Measurements from ENCODE around the gene SERINC5.

SERINC5 gene

DNA sequence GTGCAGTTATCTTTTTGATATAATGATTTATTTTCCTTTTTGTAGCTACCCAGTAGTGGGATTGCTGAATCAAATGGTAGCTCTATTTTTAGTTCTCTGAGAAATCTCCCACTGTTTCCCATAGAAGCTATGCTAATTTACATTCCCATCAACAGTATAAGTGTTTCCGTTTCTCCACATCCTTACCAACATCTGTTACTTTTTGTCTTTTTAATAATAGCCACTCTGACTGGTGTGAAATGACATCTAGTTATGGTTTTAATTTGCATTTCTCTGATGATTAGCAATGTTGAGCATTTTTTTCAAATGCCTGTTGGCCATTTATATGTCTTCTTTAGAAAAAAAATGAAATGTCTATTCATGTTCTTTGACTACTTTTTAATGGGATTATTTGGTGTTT lies 94.7 kb downstream of the SERINC5 start:
- peaks cover 93% of the 10 kb centered on the region for H3K36me3 ChIP-seq (ENCODE audit: insufficient read depth, low read length)
- no peaks in the 10 kb centered on the region for H3K9me2 ChIP-seq (replicated peaks; ENCODE audit: low read depth, low read length)
- no peaks in the 10 kb centered on the region for H3K79me2 ChIP-seq (ENCODE audit: insufficient read depth, low read length)
- no peak overlapping the region for H3K4me2 ChIP-seq (ENCODE audit: low read depth, low read length, poor library complexity, severe bottlenecking)
- H3K27me3 ChIP-seq (ENCODE audit: insufficient read depth, low read length, poor library complexity, severe bottlenecking), result no peaks in the 10 kb centered on the region
- no peak for TF ChIP-seq EZH2phosphoT487 (IDR thresholded peaks at IDR 0.05; ENCODE audit: borderline replicate concordance)
- TF ChIP-seq, protein P1, sequence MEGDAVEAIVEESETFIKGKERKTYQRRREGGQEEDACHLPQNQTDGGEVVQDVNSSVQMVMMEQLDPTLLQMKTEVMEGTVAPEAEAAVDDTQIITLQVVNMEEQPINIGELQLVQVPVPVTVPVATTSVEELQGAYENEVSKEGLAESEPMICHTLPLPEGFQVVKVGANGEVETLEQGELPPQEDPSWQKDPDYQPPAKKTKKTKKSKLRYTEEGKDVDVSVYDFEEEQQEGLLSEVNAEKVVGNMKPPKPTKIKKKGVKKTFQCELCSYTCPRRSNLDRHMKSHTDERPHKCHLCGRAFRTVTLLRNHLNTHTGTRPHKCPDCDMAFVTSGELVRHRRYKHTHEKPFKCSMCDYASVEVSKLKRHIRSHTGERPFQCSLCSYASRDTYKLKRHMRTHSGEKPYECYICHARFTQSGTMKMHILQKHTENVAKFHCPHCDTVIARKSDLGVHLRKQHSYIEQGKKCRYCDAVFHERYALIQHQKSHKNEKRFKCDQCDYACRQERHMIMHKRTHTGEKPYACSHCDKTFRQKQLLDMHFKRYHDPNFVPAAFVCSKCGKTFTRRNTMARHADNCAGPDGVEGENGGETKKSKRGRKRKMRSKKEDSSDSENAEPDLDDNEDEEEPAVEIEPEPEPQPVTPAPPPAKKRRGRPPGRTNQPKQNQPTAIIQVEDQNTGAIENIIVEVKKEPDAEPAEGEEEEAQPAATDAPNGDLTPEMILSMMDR (conservative IDR thresholded peaks at IDR 0.05; ENCODE audit: low read length), result no peak
- H3K9ac ChIP-seq (ENCODE audit: low read depth, low read length, poor library complexity, severe bottlenecking), result no peak overlapping the region
- H3F3A ChIP-seq (ENCODE audit: low read depth), result no peaks in the 10 kb centered on the region
- no peak overlapping the region for H2AFZ ChIP-seq (ENCODE audit: low read length)
- no peaks in the 10 kb centered on the region for H3K4me1 ChIP-seq (ENCODE audit: insufficient read depth, low read length, poor library complexity, severe bottlenecking)
- no peak overlapping the region for H3K4me3 ChIP-seq (ENCODE audit: low read length, poor library complexity, severe bottlenecking)
- H4K20me1 ChIP-seq (ENCODE audit: insufficient read depth, low read length, poor library complexity, severe bottlenecking), result no peaks in the 10 kb centered on the region
- H3K9me3 ChIP-seq (ENCODE audit: insufficient read depth, low read depth, low read length), result no peaks in the 10 kb centered on the region

DNA sequence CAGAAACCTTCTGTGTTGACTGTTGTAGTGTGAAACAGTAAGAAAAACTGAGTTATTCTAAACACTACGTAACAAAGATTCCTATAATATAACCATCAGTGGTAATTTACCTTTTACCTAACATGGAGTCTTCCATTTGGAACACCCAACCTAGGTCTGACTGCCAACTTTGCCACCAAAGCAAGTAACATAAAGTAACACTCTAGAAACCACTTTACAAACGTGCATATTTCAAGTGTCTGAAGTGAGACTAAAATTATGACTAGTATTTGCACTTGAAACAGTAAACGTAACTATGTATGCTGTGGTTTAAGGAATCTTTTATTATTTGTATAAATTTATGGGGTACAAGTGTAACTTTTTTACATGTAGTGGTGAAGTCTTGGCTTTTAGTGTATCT lies 95.6 kb downstream of the SERINC5 start:
- Histone ChIP-seq H3K27me3 (ENCODE audit: insufficient read depth, low read length, poor library complexity, severe bottlenecking) (no peaks in the 10 kb centered on the region), H3F3A (ENCODE audit: low read depth) (no peaks in the 10 kb centered on the region), H3K36me3 (ENCODE audit: insufficient read depth, low read length) (peaks cover 90% of the 10 kb centered on the region), H4K20me1 (ENCODE audit: insufficient read depth, low read length, poor library complexity, severe bottlenecking) (no peaks in the 10 kb centered on the region), H2AFZ (ENCODE audit: low read length) (no peak overlapping the region), H3K9ac (ENCODE audit: low read depth, low read length, poor library complexity, severe bottlenecking) (no peak overlapping the region), H3K4me2 (ENCODE audit: low read depth, low read length, poor library complexity, severe bottlenecking) (no peak overlapping the region), H3K79me2 (ENCODE audit: insufficient read depth, low read length) (no peaks in the 10 kb centered on the region), H3K9me3 (ENCODE audit: insufficient read depth, low read depth, low read length) (no peaks in the 10 kb centered on the region), H3K9me2 (replicated peaks; ENCODE audit: low read depth, low read length) (no peaks in the 10 kb centered on the region), H3K4me3 (ENCODE audit: low read length, poor library complexity, severe bottlenecking) (no peak overlapping the region), H3K4me1 (ENCODE audit: insufficient read depth, low read length, poor library complexity, severe bottlenecking) (no peaks in the 10 kb centered on the region)
- TF ChIP-seq, protein P1 (conservative IDR thresholded peaks at IDR 0.05; ENCODE audit: low read length), result no peak
- no peak for TF ChIP-seq EZH2phosphoT487 (IDR thresholded peaks at IDR 0.05; ENCODE audit: borderline replicate concordance)

DNA sequence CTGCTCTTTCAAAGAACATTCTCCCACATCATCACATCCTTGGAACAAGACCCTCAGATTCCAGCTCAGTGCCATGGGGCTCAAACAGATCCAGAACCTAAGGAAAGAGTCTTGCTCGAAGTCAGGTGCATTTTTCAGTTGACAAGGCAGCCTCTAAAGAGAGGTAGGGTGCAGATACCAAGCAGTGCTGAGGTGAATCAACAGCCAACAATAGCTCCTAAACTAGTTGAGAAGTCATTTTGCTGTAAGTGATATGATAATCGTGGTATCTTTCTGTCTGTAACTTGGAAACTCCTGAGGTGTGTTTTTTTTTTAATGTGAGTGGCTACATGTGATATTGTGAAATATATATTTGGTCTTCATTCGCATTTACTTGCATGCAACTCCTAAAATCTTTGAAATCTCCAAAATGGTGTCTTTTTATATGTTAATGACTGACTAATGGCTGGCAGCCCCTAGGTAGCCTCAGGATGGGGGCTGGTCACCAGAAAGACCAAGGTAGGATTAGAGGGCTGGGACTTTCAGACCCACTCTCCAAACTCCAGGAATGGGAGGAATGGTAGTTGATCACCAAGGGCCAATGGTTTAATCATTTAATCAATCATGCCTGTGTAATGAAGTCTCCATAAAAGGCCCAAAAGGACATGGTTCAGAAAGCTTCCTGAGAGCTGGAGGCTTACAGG lies 96.6 kb downstream of the SERINC5 start:
- H3F3A ChIP-seq (ENCODE audit: low read depth), result no peaks in the 10 kb centered on the region
- H3K4me2 ChIP-seq (ENCODE audit: low read depth, low read length, poor library complexity, severe bottlenecking), result no peak overlapping the region
- TF ChIP-seq EZH2phosphoT487 (IDR thresholded peaks at IDR 0.05; ENCODE audit: borderline replicate concordance), result no peak
- TF ChIP-seq, protein P1 (conservative IDR thresholded peaks at IDR 0.05; ENCODE audit: low read length), result no peak
- no peak overlapping the region for H3K4me3 ChIP-seq (ENCODE audit: low read length, poor library complexity, severe bottlenecking)
- H4K20me1 ChIP-seq (ENCODE audit: insufficient read depth, low read length, poor library complexity, severe bottlenecking), result no peaks in the 10 kb centered on the region
- no peaks in the 10 kb centered on the region for H3K27me3 ChIP-seq (ENCODE audit: insufficient read depth, low read length, poor library complexity, severe bottlenecking)
- H3K79me2 ChIP-seq (ENCODE audit: insufficient read depth, low read length), result no peaks in the 10 kb centered on the region
- no peak overlapping the region for H2AFZ ChIP-seq (ENCODE audit: low read length)
- H3K4me1 ChIP-seq (ENCODE audit: insufficient read depth, low read length, poor library complexity, severe bottlenecking), result no peaks in the 10 kb centered on the region
- peaks cover 81% of the 10 kb centered on the region for H3K36me3 ChIP-seq (ENCODE audit: insufficient read depth, low read length)
- H3K9ac ChIP-seq (ENCODE audit: low read depth, low read length, poor library complexity, severe bottlenecking), result no peak overlapping the region
- H3K9me3 ChIP-seq (ENCODE audit: insufficient read depth, low read depth, low read length), result no peaks in the 10 kb centered on the region
- H3K9me2 ChIP-seq (replicated peaks; ENCODE audit: low read depth, low read length), result no peaks in the 10 kb centered on the region
